GM12872 (cell line): Measurements from ENCODE around the gene TIAM2.

ENCODE experiments used
- TF ChIP-seq, protein P1 (sequence below): IDR thresholded peaks from 3 replicates; pipeline ENCODE4 v1.5.1; 2011; ENCODE audit warnings: low read depth, mild to moderate bottlenecking, low read length, moderate library complexity; ENCODE audit not compliant: insufficient read depth

Gene TIAM2

DNA sequence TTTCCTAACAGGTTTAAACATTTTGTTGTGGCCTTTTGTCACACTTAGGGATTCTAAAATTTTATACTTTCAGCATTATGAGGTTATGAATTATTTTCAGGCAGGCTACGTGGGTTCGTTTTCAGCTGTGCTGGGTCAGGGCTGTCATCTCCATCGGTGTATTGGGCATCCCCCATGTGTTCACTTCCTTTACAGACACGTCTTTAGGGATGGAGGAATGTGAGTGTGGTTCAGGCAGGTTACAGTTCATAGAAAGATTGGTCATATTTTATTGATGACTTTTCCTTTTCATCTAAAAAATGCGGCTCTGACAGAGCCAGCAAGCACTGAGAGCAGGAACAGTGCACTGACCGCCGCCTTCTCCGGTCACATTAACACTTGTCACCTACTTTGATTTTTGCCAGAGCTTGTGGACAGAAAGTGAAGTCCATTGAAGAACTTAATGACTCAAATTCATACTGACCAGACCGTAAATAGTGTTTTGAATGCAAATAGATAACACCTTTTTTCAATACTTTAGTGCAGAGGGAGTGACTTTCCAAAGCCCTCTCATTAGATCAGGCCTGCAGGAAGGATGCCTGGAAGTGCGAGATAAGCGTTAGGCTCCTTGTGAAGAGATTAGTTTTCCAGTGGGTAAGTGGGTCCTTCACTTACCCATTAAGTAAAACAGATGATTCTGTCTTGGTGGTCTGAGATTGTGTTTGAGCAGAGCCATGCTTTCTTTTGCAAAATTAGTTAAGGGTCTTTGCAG, 113.1 kb downstream of the TIAM2 start:
- TF ChIP-seq, protein P1, sequence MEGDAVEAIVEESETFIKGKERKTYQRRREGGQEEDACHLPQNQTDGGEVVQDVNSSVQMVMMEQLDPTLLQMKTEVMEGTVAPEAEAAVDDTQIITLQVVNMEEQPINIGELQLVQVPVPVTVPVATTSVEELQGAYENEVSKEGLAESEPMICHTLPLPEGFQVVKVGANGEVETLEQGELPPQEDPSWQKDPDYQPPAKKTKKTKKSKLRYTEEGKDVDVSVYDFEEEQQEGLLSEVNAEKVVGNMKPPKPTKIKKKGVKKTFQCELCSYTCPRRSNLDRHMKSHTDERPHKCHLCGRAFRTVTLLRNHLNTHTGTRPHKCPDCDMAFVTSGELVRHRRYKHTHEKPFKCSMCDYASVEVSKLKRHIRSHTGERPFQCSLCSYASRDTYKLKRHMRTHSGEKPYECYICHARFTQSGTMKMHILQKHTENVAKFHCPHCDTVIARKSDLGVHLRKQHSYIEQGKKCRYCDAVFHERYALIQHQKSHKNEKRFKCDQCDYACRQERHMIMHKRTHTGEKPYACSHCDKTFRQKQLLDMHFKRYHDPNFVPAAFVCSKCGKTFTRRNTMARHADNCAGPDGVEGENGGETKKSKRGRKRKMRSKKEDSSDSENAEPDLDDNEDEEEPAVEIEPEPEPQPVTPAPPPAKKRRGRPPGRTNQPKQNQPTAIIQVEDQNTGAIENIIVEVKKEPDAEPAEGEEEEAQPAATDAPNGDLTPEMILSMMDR = no peak

DNA sequence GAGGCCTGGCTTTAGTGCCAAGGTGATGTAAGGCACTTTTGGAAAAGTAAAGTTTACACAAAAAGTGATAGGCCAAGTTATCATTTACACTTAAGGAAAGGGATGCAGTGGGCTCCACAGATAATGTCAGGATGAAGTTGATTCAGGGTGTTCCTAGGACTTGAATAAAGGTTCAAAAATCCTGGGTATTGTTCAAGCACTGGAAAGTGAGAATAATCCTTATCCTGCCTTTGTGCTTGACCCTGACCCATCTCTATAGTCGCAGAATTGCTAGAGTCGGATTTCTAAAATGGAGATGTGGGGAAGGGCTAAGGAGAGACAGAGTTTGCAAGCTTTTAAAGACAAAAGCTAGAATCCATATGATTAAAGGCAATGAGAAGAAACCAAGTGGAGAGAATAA, 115.6 kb downstream of the TIAM2 start:
- TF ChIP-seq, protein P1 = no peak

DNA sequence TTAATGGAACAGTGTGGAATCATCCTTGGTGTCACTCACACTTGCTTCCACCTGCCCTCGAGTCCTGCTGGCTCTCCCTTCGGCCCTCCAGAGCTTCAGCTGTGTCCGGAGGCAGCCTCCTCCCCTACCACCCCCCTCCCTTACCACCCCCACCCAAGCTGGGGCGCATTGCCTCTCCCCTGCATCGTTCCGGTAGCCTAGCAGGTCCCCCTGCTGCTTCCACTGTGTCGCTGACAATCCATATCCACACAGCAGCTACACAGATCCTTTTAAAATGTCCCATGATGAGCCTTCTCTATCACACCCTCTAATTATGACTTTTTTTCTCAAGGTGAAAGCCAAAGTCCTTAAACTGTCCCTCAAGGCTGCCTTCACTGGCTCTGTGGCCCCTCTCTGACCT, 117.6 kb downstream of the TIAM2 start:
- TF ChIP-seq, protein P1 = no peak

DNA sequence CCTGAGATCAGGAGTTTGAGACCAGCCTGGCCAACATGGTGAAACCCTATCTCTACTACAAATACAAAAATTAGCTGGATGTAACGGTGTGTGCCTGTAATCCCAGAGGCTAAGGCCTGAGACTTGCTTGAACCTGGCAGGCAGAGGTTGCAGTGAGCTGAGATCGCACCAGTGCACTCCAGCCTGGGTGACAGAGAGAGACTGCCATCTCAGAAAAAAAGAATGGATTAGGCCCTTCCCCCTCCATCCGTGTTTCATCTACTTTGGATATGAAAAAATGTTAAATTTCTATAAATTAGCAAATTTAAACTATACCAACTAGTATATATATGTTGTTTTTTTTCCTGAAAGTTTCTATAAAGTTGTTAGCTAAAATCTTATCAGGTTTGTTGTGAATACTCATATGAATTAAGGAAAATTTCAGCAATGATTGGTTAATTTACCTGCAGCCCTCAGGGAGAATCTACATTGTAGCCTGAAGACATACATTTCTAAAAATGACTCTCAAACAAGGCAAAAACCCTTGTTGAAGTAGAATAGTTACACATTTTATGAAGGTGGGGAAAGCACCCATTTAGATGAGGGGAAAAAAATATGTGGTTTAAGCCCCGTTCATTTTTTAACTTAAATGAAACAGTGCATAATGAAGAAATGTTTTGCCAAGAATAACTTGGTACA, 120.9 kb downstream of the TIAM2 start:
- TF ChIP-seq, protein P1 = no peak

DNA sequence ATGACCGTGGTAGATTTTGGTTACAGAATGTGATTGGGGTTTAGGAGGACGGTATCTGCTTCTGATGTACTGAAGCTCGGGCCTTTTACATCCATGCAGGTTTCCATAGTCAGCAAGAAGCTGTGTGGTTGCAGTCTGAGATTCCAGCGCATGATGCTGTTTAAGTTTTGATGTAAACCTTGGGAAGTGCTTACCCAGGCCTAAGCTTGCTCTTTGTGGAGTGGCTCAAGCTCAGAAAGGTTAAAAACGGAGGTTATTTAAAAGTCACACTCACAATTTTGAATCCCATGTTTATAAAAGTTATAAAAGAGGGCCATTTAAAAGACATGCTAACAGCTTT, 121.4 kb downstream of the TIAM2 start:
- TF ChIP-seq, protein P1 = no peak

DNA sequence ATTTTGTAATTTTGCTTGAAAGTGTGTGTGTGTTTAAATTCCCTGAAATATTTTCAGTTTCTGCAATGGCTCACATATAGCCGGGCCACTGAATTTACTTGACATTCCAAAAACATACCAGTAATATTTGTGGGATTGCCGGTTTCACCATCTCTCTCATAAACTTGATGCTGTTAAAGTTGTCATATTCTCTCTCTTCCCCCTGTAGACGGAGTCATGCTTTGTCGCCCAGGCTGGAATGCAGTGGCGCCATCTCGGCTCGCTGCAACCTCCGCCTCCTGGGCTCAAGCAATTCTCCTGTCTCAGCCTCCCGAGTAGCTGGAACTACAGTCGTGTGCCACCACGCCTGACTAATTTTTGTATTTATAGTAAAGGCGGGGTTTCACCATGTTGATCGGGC, 122.1 kb downstream of the TIAM2 start:
- TF ChIP-seq, protein P1 = no peak

DNA sequence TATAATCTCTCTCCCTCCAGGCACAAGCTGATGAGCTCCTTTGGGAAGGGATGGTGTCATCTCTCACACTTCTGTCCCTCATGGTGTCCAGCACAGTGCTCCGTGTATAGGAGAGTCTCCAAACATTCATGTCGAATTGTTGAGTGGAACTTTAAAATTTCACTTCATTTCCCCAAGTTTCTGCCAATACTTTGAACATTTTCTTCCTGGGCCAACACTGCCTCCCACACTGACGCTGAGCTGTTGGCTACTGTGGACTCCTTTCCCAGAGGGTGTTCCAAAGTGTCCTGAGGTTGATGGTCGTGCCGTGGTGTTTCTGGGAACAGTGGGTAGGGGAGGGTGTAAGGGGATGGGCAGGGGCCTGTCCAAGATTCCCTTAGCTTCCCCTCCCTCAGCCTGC, 122.7 kb downstream of the TIAM2 start:
- TF ChIP-seq, protein P1 = no peak
